Measurements from ENCODE around the gene ACTR1A. TPM values are rescaled to one million over a fixed set of nuclear protein-coding genes. Genes with fewer than 3 reads are reported as not detected.

Gene ACTR1A
- total and polyA plus RNA-seq, 9 of the 15 experiments (the other 6 are each of a cell fraction or from before 2014, with no cell fraction given) = 36.3 to 77.2 (median 49.6) TPM

DNA sequence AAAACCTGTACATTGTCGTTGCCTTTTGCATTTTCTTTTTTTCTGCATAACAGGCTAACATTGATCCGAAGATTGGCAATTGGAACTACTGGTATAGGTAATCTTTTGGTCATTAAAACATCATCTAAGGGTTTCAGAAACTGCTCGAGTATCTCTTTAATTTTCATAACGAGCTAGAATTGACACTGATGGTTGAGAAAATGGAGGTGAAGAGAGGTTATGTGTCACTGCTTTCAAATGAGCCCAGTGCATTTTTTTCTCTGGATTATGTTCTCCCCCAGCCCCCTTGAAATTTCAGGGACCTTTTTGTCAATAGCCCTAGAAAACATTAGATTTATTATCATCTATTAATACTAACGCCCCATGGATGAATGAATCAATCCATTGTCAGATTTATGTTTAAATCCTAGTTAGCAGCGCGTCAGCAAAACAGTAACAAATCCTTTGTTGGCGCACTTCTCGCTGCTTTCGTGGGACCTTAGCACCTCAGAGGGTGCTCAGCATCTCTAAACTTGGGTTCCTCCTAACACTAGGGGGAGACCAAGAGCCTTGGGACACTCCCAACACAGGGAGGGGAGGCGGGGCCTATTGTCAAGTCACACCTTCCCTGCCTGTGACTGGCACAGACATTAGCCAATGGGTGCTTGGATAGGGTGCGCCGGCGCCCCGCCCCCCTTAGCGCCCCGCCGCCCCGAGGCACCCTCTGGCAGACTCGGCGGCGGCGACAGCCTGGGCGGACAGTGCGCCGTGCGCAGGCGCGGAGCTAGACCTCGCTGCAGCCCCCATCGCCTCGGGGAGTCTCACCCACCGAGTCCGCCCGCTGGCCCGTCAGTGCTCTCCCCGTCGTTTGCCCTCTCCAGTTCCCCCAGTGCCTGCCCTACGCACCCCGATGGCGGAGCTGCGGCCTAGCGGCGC is 1.0 kb upstream of the ACTR1A start, which contains the start of gene SUFU (continued):
- TF ChIP-seq, protein P1, sequence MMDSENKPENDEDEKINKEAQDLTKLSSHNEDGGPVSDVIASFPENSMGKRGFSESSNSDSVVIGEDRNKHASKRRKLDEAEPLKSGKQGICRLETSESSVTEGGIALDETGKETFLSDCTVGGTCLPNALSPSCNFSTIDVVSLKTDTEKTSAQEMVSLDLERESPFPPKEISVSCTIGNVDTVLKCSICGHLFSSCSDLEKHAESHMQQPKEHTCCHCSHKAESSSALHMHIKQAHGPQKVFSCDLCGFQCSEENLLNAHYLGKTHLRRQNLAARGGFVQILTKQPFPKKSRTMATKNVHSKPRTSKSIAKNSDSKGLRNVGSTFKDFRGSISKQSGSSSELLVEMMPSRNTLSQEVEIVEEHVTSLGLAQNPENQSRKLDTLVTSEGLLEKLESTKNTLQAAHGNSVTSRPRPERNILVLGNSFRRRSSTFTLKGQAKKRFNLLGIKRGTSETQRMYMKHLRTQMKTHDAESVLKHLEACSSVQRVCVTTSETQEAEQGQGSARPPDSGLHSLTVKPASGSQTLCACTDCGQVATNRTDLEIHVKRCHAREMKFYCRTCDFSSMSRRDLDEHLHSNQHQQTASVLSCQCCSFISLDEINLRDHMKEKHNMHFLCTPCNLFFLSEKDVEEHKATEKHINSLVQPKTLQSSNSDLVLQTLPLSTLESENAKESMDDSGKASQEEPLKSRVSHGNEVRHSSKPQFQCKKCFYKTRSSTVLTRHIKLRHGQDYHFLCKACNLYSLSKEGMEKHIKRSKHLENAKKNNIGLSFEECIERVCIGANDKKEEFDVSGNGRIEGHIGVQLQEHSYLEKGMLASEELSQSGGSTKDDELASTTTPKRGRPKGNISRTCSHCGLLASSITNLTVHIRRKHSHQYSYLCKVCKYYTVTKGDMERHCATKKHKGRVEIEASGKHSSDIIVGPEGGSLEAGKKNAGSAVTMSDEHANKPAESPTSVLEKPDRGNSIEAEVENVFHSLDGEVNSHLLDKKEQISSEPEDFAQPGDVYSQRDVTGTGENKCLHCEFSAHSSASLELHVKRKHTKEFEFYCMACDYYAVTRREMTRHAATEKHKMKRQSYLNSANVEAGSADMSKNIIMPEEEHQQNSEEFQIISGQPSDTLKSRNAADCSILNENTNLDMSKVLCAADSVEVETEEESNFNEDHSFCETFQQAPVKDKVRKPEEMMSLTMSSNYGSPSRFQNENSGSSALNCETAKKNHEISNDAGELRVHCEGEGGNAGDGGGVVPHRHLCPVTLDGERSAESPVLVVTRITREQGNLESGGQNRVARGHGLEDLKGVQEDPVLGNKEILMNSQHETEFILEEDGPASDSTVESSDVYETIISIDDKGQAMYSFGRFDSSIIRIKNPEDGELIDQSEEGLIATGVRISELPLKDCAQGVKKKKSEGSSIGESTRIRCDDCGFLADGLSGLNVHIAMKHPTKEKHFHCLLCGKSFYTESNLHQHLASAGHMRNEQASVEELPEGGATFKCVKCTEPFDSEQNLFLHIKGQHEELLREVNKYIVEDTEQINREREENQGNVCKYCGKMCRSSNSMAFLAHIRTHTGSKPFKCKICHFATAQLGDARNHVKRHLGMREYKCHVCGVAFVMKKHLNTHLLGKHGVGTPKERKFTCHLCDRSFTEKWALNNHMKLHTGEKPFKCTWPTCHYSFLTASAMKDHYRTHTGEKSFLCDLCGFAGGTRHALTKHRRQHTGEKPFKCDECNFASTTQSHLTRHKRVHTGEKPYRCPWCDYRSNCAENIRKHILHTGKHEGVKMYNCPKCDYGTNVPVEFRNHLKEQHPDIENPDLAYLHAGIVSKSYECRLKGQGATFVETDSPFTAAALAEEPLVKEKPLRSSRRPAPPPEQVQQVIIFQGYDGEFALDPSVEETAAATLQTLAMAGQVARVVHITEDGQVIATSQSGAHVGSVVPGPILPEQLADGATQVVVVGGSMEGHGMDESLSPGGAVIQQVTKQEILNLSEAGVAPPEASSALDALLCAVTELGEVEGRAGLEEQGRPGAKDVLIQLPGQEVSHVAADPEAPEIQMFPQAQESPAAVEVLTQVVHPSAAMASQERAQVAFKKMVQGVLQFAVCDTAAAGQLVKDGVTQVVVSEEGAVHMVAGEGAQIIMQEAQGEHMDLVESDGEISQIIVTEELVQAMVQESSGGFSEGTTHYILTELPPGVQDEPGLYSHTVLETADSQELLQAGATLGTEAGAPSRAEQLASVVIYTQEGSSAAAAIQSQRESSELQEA (IDR thresholded peaks at IDR 0.05; ENCODE audit: low read depth) = no peak
- TF ChIP-seq ZNF707 (CRISPR knock-in tag; conservative IDR thresholded peaks at IDR 0.05) = no peak
- TF ChIP-seq FOXP4 (CRISPR knock-in tag; IDR thresholded peaks at IDR 0.05; ENCODE audit: borderline replicate concordance) = no peak
- TF ChIP-seq CREB1 (IDR thresholded peaks at IDR 0.05) = 0 out of 2 replicates have a peak, but pooled peaks have one; percentile 40
- no peak for TF ChIP-seq CREB1 (CRISPR knock-in tag; IDR thresholded peaks at IDR 0.05)
- TF ChIP-seq SNRNP70 (optimal IDR thresholded peaks at IDR 0.05; ENCODE audit: low read depth, low read length) = no peak
